DMS153 treated with DMSO at 0.1 percent for 48 hours (cell line): ENCODE measurements around the gene DCTN1.

Experiments
- DNase-seq: peaks from one replicate; lab custom pipeline; 2025; ENCODE audit not compliant: unreplicated experiment; lab: John Stamatoyannopoulos, UW

Gene DCTN1

GRCh38 chr2:74327627-74328026 lies 52.5 kb downstream of the DCTN1 start:
- DNase-seq = no peak

GRCh38 chr2:74327199-74327598 lies 52.9 kb downstream of the DCTN1 start:
- DNase-seq = no peak

DNA sequence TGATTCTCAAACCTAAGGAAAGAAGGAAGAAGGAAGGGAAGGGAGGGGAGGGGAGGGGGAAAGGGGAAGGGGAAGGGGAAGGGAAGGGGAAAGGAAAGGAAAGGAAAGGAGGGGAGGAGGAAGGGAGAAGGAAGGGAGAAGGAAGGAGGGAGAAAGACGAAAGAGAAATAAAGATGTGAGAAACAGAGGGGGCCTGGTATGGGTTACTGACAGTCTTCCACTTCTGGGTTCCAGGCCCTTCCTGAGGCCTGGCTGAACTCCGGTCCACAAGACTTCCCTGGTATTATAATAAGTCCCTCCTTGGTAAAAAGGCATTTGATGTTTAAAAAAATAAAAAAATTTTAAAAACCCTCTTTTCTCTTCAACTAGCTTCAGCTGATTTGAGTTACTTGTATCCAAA lies 54.3 kb downstream of the DCTN1 start:
- no peak for DNase-seq

- no peak for DNase-seq
Observed at GRCh38 chr2:74321737-74322136, 58.4 kb downstream of the DCTN1 start.

DNA sequence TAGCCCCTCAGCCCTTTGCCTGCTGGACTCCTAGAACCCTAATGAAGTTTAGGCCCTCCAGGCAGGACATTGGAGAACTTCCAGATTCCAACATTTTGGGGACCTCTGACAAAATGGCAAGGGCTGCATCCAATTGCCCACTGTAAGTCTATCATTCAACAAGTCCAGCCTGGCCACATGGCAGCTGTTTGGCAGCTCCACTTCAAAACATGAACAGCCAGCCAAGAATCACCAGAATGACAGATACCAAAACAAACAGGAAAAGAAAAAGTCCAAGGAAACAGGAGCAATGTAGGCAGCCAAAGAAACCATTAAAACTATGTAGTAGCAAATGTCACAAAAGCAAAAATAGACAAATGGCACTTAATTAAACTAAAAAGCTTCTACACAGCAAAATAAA lies 62.4 kb downstream of the DCTN1 start:
- DNase-seq = no peak

- no peak for DNase-seq
Observed at GRCh38 chr2:74316627-74317295, 63.4 kb downstream of the DCTN1 start.

DNA sequence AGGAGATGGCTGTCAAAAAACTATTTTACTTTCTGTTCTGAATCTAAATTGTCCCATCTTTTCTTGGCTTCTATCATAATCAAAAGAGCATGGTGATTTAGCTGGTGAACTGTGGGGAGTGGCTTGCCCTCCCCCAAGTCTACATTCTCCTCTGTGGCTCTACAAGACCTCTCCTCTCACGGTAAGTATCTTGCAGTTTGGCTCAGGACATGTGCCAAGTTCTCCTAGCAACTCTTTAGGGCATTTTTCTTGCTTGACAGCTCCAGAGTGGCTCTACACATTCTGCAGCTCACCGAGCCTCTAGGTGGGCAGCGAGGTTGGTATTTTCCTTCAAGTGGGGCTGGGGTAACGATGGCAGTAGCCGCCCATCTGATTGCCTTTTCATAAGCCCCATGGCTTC lies 66.0 kb downstream of the DCTN1 start:
- no peak for DNase-seq

GRCh38 chr2:74313497-74313896 lies 66.6 kb downstream of the DCTN1 start:
- DNase-seq = no peak

DNA sequence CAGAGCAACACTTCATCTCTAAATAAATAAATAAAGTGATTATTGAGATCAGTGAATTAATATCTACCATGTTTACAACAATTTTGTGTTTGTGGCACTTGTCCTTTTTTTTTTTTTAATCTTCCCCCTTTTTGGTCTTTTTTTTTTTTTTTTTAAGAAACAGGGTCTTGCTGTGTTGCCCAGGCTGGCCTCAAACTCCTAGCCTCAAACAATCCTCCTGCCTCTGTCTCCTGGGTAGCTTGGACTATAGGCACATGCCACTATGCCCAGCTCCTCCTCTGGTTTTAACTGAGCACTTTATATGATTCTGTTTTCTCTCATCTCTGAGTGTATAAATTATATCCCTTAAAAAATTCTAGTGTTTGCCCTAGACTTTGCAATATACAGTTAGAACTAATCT lies 67.2 kb downstream of the DCTN1 start:
- DNase-seq = no peak
